ENCODE measurements around the gene SYTL2. TPM values are rescaled to one million over a fixed set of nuclear protein-coding genes. Genes with fewer than 3 reads are reported as not detected.

The SYTL2 gene
- total RNA-seq, 1 experiment from 2014 or later, result 5.2 TPM

DNA sequence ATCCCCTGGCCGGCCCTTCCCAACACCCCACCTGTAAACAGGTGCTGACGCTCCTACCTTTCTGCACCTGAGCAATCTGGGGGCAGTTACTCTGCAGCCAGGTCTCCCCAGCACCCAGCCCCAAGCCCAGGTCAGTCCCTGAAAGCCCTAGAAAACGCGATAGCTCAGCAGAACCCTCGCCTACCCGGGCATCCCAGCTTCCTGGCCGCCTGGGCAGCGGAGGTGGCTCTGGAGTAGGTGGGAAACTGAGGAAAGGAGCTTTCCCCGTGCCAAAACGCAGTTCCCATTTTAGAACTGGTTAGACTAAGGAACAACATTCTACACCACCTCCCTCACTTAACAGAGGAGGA, 445 bp downstream of the SYTL2 start:
- Histone ChIP-seq H3K56ac (ENCODE audit: insufficient read length, low read depth, low read length) (no peak overlapping the region), H3K4me2 (ENCODE audit: insufficient read depth, insufficient read length, low read length) (peak overlapping the region; percentile 86), H3K27me3 (ENCODE audit: insufficient read depth, low read length) (peaks cover 1% of the 10 kb centered on the region; the same call in 1 of the 2 replicates), H4K91ac (ENCODE audit: insufficient read length, low read depth, low read length) (no peak overlapping the region), H3K4me1 (ENCODE audit: insufficient read depth, low read length) (no peaks in the 10 kb centered on the region), H3K9me3 (ENCODE audit: control insufficient read depth, low read depth, low read length) (no peaks in the 10 kb centered on the region), H2BK120ac (ENCODE audit: low read depth, low read length, poor library complexity, severe bottlenecking) (no peak overlapping the region), H4K5ac (ENCODE audit: insufficient read length, low read depth, low read length) (no peak overlapping the region), H3K14ac (ENCODE audit: insufficient read depth, low read length) (no peak overlapping the region), H2BK5ac (ENCODE audit: insufficient read length, low read length) (no peak overlapping the region), H3K27ac (ENCODE audit: insufficient read length, low read depth, low read length) (no peak overlapping the region), H2AK5ac (ENCODE audit: insufficient read length, low read length) (no peak overlapping the region), H2BK12ac (ENCODE audit: insufficient read length, low read depth, low read length) (no peak overlapping the region), H2BK20ac (ENCODE audit: low read depth, low read length, poor library complexity, severe bottlenecking) (no peak overlapping the region), H3K9ac (ENCODE audit: extremely low read depth, insufficient read length, low read length) (no peak overlapping the region), H3K79me2 (ENCODE audit: insufficient read depth, low read length) (no peaks in the 10 kb centered on the region), H4K8ac (replicated peaks; ENCODE audit: insufficient read length, low read depth, low read length) (no peak overlapping the region), H3K79me1 (ENCODE audit: insufficient read depth, low read depth, low read length, poor library complexity, severe bottlenecking) (no peaks in the 10 kb centered on the region), H2BK15ac (ENCODE audit: low read depth, low read length) (no peak overlapping the region), H2AFZ (ENCODE audit: low read length) (no peak overlapping the region), H3T11ph (ENCODE audit: low read length) (no peak overlapping the region), H4K20me1 (ENCODE audit: control insufficient read depth, insufficient read depth, insufficient read length) (peaks cover 3% of the 10 kb centered on the region), H3K23me2 (ENCODE audit: insufficient read length, low read depth, low read length, poor library complexity, severe bottlenecking) (peaks cover 11% of the 10 kb centered on the region), H3K23ac (ENCODE audit: insufficient read length, low read depth, low read length) (no peak overlapping the region), H3K4ac (ENCODE audit: low read depth, low read length) (no peak overlapping the region), H3K18ac (ENCODE audit: insufficient read length, low read depth, low read length) (no peak overlapping the region)
- H3K4me3 Mint-ChIP-seq, result peak overlapping the region; percentile 74 to 86
- peaks cover 15% of the 10 kb centered on the region in 2 experiments for H3K4me1 Mint-ChIP-seq
- no peaks in the 10 kb centered on the region for H3K36me3 Mint-ChIP-seq (ENCODE audit: insufficient read depth in 1 of 3, low read depth in 3 of 3)
- peak; percentile 41 for DNase-seq
- H3K27me3 Mint-ChIP-seq (ENCODE audit: low read depth), result peaks cover 47% of the 10 kb centered on the region
- TF ChIP-seq, protein P1, sequence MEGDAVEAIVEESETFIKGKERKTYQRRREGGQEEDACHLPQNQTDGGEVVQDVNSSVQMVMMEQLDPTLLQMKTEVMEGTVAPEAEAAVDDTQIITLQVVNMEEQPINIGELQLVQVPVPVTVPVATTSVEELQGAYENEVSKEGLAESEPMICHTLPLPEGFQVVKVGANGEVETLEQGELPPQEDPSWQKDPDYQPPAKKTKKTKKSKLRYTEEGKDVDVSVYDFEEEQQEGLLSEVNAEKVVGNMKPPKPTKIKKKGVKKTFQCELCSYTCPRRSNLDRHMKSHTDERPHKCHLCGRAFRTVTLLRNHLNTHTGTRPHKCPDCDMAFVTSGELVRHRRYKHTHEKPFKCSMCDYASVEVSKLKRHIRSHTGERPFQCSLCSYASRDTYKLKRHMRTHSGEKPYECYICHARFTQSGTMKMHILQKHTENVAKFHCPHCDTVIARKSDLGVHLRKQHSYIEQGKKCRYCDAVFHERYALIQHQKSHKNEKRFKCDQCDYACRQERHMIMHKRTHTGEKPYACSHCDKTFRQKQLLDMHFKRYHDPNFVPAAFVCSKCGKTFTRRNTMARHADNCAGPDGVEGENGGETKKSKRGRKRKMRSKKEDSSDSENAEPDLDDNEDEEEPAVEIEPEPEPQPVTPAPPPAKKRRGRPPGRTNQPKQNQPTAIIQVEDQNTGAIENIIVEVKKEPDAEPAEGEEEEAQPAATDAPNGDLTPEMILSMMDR (conservative IDR thresholded peaks at IDR 0.05), result no peak
- no peak overlapping the region for H3K27ac Mint-ChIP-seq
- H3K9me3 Mint-ChIP-seq, result no peaks in the 10 kb centered on the region
- no CpG with 5 or more reads among the region's 10 CpGs for WGBS (ENCODE audit: extremely low coverage, insufficient read length, low lambda C conversion rate)
